Astrocyte (in vitro differentiated cells and primary cell): ENCODE results near the gene POLD2. TPM values are rescaled to one million over a fixed set of nuclear protein-coding genes. Genes with fewer than 3 reads are reported as not detected.

ENCODE experiments used
- DNase-seq: peaks from one replicate; pipeline ENCODE4 v3.0.0-alpha.2; 2010; ENCODE audit warnings: low read depth
- FAIRE-seq: peaks from 2 replicates; lab custom pipeline; 2011; peaks lifted over from hg19 to GRCh38; lab: Jason Lieb, UNC
- H2AFZ ChIP-seq: 2 replicates; pipeline ENCODE4 v1.6.0; 2012; ENCODE audit warnings: low read depth, low read length, inconsistent platforms
- H3K27ac ChIP-seq: 2 replicates; pipeline ENCODE4 v1.5.1; 2011; ENCODE audit warnings: low read depth, low read length, inconsistent platforms
- H3K27me3 ChIP-seq: 2 replicates; pipeline ENCODE4 v1.6.0; 2011; ENCODE audit warnings: low read length, inconsistent platforms; ENCODE audit not compliant: insufficient read depth
- H3K36me3 ChIP-seq: 2 replicates; pipeline ENCODE4 v1.5.1; 2011; ENCODE audit warnings: low read length, inconsistent platforms; ENCODE audit not compliant: insufficient read depth
- H3K4me1 ChIP-seq: 2 replicates; pipeline ENCODE4 v1.5.1; 2011; ENCODE audit warnings: low read length, inconsistent platforms; ENCODE audit not compliant: insufficient read depth
- H3K4me2 ChIP-seq: 2 replicates; pipeline ENCODE4 v1.6.0; 2012; ENCODE audit warnings: low read length, inconsistent platforms
- H3K4me3 ChIP-seq: 2 replicates; pipeline ENCODE4 v1.5.1; 2011; ENCODE audit warnings: low read depth, mild to moderate bottlenecking, low read length, inconsistent platforms; ENCODE audit not compliant: insufficient read depth
- H3K79me2 ChIP-seq: 2 replicates; pipeline ENCODE4 v1.6.0; 2012; ENCODE audit warnings: mild to moderate bottlenecking, low read length, inconsistent platforms; ENCODE audit not compliant: insufficient read depth
- H3K9ac ChIP-seq: 2 replicates; pipeline ENCODE4 v1.6.0; 2012; ENCODE audit warnings: mild to moderate bottlenecking, low read length, inconsistent platforms
- H3K9me3 ChIP-seq: 2 replicates; pipeline ENCODE4 v1.5.1; 2012; ENCODE audit warnings: low read depth, mild to moderate bottlenecking, low read length, inconsistent platforms; ENCODE audit not compliant: insufficient read depth
- H4K20me1 ChIP-seq: 2 replicates; pipeline ENCODE4 v1.6.0; 2012; ENCODE audit warnings: low read length, inconsistent platforms; ENCODE audit not compliant: insufficient read depth
- H3K27ac Mint-ChIP-seq: one replicate; pipeline ENCODE4 v1.8.0; 2021; ENCODE audit warnings: mild to moderate bottlenecking, mixed read lengths; ENCODE audit not compliant: unreplicated experiment
- H3K27me3 Mint-ChIP-seq: one replicate; pipeline ENCODE4 v1.8.0; 2021; ENCODE audit warnings: low read depth, mixed read lengths; ENCODE audit not compliant: unreplicated experiment
- H3K36me3 Mint-ChIP-seq: one replicate; pipeline ENCODE4 v1.8.0; 2021; ENCODE audit warnings: low read depth, mixed read lengths; ENCODE audit not compliant: unreplicated experiment
- H3K4me1 Mint-ChIP-seq: one replicate; pipeline ENCODE4 v1.8.0; 2021; ENCODE audit warnings: low read depth, mixed read lengths; ENCODE audit not compliant: unreplicated experiment
- H3K4me3 Mint-ChIP-seq: one replicate; pipeline ENCODE4 v1.8.0; 2021; ENCODE audit warnings: mild to moderate bottlenecking, moderate library complexity, mixed read lengths; ENCODE audit not compliant: unreplicated experiment
- H3K9me3 Mint-ChIP-seq: one replicate; pipeline ENCODE4 v1.8.0; 2021; ENCODE audit warnings: mild to moderate bottlenecking, mixed read lengths; ENCODE audit not compliant: unreplicated experiment
- EZH2 ChIP-seq: IDR thresholded peaks from 2 replicates; pipeline ENCODE4 v1.6.1; 2012; ENCODE audit warnings: mild to moderate bottlenecking, low read length, inconsistent platforms; ENCODE audit not compliant: insufficient read depth
- total RNA-seq: library from RNA; stranded (reverse); gene quantifications from 2 replicates; pipeline ENCODE4 v1.2.1, GENCODE V29; 2021
- TF ChIP-seq, protein P1 (sequence below): IDR thresholded peaks from 2 replicates; pipeline ENCODE4 v1.5.1; 2011; ENCODE audit warnings: low read depth, mild to moderate bottlenecking, inconsistent platforms, low read length, moderate library complexity; ENCODE audit not compliant: insufficient read depth

The POLD2 gene
- total RNA-seq, 1 donor from 2014 or later, result 67.7 TPM

DNA sequence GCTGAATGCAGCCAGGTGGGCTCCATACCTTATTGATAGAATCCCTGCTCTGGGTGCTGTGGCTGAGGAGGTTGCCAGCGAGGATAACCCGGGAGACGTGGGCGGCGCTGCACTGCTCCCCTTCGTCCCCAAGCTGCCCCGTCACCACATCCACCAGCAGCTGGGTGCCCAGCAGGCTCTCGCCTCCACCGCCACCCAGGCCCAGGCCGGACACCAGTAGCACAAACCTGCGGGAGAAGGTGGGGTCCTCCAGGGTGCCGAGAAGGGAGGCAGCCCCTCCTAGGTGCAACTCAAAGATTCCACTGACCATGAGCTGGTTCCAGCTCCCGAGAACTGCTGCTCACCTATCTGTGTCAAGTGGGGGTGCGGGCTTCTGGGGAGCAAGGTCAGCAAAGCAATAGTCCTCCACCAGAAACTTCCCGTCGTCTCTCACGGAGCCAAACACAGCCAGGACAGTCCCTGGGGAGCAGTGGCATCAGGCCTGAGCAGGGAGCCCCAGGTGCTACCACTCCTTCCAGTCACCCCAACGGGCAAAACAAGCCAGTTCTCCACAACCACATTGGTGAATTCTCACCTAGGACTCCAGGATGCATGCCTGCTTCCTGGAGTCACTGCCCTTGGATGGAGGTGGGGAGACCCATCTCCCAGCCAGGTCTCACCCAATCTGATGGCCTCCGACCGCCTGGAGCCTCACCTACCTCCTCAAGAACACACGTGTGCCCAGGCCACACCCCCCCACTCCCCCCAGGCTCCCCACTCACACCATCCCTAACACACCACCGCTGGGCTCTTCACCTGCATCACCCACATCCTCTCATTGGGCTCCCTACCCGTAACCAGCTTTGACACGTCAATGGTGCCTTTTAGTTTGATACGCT is 6.3 kb downstream of the POLD2 start:
- no peaks in the 10 kb centered on the region for H3K9me3 Mint-ChIP-seq
- TF ChIP-seq, protein P1, sequence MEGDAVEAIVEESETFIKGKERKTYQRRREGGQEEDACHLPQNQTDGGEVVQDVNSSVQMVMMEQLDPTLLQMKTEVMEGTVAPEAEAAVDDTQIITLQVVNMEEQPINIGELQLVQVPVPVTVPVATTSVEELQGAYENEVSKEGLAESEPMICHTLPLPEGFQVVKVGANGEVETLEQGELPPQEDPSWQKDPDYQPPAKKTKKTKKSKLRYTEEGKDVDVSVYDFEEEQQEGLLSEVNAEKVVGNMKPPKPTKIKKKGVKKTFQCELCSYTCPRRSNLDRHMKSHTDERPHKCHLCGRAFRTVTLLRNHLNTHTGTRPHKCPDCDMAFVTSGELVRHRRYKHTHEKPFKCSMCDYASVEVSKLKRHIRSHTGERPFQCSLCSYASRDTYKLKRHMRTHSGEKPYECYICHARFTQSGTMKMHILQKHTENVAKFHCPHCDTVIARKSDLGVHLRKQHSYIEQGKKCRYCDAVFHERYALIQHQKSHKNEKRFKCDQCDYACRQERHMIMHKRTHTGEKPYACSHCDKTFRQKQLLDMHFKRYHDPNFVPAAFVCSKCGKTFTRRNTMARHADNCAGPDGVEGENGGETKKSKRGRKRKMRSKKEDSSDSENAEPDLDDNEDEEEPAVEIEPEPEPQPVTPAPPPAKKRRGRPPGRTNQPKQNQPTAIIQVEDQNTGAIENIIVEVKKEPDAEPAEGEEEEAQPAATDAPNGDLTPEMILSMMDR, result no peak
- TF ChIP-seq EZH2, result no peak
- H3K27me3 Mint-ChIP-seq, result no peaks in the 10 kb centered on the region
- Histone ChIP-seq H3K79me2 (peaks cover 27% of the 10 kb centered on the region), H3K27ac (no peak overlapping the region), H3K27me3 (no peaks in the 10 kb centered on the region), H4K20me1 (peaks cover 37% of the 10 kb centered on the region), H3K4me2 (no peak overlapping the region), H3K4me1 (no peaks in the 10 kb centered on the region), H2AFZ (no peak overlapping the region), H3K9ac (no peak overlapping the region), H3K9me3 (no peaks in the 10 kb centered on the region), H3K36me3 (peaks cover 20% of the 10 kb centered on the region), H3K4me3 (no peak overlapping the region)
- no peak for FAIRE-seq
- no peak overlapping the region for H3K4me3 Mint-ChIP-seq
- peaks cover 24% of the 10 kb centered on the region for H3K36me3 Mint-ChIP-seq
- H3K4me1 Mint-ChIP-seq, result no peaks in the 10 kb centered on the region
- no peak for DNase-seq
- no peak overlapping the region for H3K27ac Mint-ChIP-seq

DNA sequence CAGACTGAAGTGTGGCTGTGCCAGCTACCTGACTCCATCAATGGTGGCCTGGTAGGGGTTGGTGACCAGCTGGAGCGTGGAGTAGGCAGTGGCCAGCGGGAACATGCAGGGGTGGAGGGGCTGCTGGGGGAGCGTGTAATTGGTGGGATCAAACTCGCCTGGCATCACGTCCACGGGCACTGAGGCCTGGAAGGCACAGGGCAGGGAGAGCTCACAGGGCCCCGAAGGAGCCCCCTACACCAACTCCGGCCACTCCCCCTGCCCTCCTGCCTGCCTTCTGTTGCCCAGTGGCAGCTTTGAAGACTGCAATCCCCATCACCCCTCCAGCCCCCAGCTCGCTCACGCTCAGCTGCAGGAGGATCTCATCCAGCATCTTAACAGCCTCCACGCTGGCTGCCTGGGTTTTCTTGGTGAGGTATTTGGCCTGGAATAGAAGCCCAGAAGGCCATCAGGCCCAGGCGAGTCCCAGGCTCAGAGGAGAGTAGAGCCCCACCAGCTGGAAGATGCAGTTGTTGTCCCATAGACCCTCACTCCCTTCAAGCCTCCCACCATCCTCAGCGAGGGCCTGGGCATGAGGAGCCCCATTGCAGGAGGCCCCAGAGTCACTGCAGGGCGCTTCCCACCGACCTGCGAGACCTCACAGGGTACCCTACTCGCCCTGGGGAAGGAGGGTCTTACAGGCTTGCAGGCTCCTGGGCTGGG is 7.1 kb downstream of the POLD2 start:
- Histone ChIP-seq H2AFZ (no peak overlapping the region), H3K9ac (no peak overlapping the region), H3K9me3 (no peaks in the 10 kb centered on the region), H3K36me3 (peaks cover 15% of the 10 kb centered on the region), H3K27ac (no peak overlapping the region), H3K4me3 (no peak overlapping the region), H3K27me3 (no peaks in the 10 kb centered on the region), H3K4me2 (no peak overlapping the region), H4K20me1 (peaks cover 40% of the 10 kb centered on the region), H3K4me1 (no peaks in the 10 kb centered on the region), H3K79me2 (peaks cover 19% of the 10 kb centered on the region)
- Mint-ChIP-seq H3K4me3 (no peak overlapping the region), H3K27me3 (no peaks in the 10 kb centered on the region), H3K9me3 (no peaks in the 10 kb centered on the region), H3K36me3 (peaks cover 26% of the 10 kb centered on the region), H3K27ac (no peak overlapping the region), H3K4me1 (no peaks in the 10 kb centered on the region)
- TF ChIP-seq EZH2, result no peak
- TF ChIP-seq, protein P1, result no peak
- no peak for DNase-seq
- FAIRE-seq, result no peak
